Activated B cell treated with CpG ODN at 0.5 μM for 24 hours (primary cell): Measurements from ENCODE around the gene PPP6R3. TPM values are rescaled to one million over a fixed set of nuclear protein-coding genes. Genes with fewer than 3 reads are reported as not detected.
A peak's percentile ranks its signal among the peaks of the same experiment; 100 is the strongest.
"Not testable (repeated sequence)": the region's sequence is repeated elsewhere in the genome, so short reads cannot be mapped to it uniquely, and the experiment has no call there.

Experiments
- ATAC-seq: fragments of 200-7000 bp; cut with Tn5 transposase; one replicate; pipeline ENCODE4 v1.10.0; 2021; ENCODE audit warnings: low read depth, mild to moderate bottlenecking, moderate library complexity
- CTCF ChIA-PET: fragments of 350-600 bp; sonication (Branson Sonifier 250); formaldehyde crosslinking; loops from one replicate; lab custom pipeline; 2021; ENCODE audit warnings: antibody characterized with exemption; lab: Charles Lee
- POLR2A ChIA-PET: fragments of 350-600 bp; sonication (Branson Sonifier 250); formaldehyde crosslinking; loops from one replicate; lab custom pipeline; 2021; ENCODE audit warnings: antibody characterized with exemption; lab: Charles Lee
- DNase-seq: peaks from one replicate; pipeline ENCODE4 v3.0.0; 2022
- H3K27ac Mint-ChIP-seq: one replicate; pipeline ENCODE4 v1.8.0; 2020; ENCODE audit warnings: mixed read lengths
- H3K27me3 Mint-ChIP-seq: one replicate; pipeline ENCODE4 v1.8.0; 2021; ENCODE audit warnings: mixed read lengths
- H3K36me3 Mint-ChIP-seq: one replicate; pipeline ENCODE4 v1.8.0; 2021; ENCODE audit warnings: low read depth, mixed read lengths
- H3K4me1 Mint-ChIP-seq: one replicate; pipeline ENCODE4 v1.8.0; 2021; ENCODE audit warnings: mixed read lengths
- H3K4me3 Mint-ChIP-seq: one replicate; pipeline ENCODE4 v1.8.0; 2020; ENCODE audit warnings: mild to moderate bottlenecking, mixed read lengths
- H3K9me3 Mint-ChIP-seq: one replicate; pipeline ENCODE4 v1.8.0; 2020; ENCODE audit warnings: mixed read lengths
- intact Hi-C: fragments of 100-400 bp; cut with micrococcal nuclease; formaldehyde crosslinking; loops from one replicate; pipeline ENCODE4 v1.15.1; 2024
- total RNA-seq: library from RNA; stranded (reverse); gene quantifications from 2 replicates; pipeline ENCODE4 v1.2.3, GENCODE V29; 2022
- TF ChIP-seq, protein P1 (sequence below): fragments of 200-600 bp; IDR thresholded peaks from one replicate; pipeline ENCODE4 v1.8.0; 2022; ENCODE audit warnings: antibody characterized with exemption, mild to moderate bottlenecking

Gene PPP6R3
- total RNA-seq, 1 donor from 2014 or later, result 147 TPM

DNA sequence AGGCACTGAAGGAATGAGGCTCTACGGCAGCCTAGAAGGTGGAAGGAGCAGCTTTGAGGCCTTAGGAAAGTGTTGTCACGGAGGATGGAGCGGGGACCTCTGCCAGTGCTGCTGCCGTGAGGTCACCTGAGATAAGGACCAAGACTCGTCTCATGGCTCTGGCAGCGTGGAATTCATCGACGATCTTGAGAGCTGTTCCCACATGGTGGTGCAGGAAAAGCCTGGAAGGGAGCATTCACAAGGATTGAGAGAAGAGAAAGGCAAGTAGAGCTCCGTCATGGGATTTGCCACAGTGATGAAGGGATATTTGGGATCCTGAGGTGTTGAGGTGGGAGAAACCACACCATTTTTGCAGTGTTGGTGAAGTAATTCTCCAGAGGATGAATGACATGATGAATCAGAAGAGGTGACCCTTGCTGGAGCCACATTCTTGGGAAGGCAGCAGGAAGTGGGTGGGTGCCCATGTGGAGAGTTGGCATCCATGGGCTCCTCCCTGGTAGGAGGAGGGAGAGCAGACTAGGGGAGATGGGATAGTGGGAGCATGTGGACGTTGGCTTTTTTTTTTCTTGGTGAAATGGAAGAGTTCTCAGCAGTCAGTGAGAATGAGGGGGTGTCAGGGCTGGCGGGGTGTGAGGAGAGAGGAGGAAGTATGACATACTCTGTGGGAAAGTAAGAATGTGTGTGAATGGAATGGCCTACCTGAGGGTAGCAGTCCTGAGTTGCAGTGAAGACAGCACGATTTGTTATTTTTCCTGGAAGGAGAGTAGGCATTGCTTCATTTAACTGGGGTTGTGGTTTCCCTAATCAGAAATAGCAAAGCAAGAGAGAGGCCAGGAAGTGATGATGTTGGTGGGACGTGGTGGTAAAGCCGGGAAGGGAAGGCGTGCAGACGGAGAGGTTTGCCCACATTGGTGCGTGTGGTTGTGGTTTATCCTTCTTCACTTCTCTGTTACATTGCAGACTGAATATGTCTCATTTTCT lies 11.1 kb downstream of the PPP6R3 start:
- Mint-ChIP-seq H3K36me3 (peaks cover 41% of the 10 kb centered on the region), H3K4me1 (peaks cover 77% of the 10 kb centered on the region), H3K27ac (peak overlapping the region; percentile 60), H3K4me3 (peak overlapping the region; percentile 64), H3K27me3 (no peaks in the 10 kb centered on the region), H3K9me3 (no peaks in the 10 kb centered on the region)
- TF ChIP-seq, protein P1, sequence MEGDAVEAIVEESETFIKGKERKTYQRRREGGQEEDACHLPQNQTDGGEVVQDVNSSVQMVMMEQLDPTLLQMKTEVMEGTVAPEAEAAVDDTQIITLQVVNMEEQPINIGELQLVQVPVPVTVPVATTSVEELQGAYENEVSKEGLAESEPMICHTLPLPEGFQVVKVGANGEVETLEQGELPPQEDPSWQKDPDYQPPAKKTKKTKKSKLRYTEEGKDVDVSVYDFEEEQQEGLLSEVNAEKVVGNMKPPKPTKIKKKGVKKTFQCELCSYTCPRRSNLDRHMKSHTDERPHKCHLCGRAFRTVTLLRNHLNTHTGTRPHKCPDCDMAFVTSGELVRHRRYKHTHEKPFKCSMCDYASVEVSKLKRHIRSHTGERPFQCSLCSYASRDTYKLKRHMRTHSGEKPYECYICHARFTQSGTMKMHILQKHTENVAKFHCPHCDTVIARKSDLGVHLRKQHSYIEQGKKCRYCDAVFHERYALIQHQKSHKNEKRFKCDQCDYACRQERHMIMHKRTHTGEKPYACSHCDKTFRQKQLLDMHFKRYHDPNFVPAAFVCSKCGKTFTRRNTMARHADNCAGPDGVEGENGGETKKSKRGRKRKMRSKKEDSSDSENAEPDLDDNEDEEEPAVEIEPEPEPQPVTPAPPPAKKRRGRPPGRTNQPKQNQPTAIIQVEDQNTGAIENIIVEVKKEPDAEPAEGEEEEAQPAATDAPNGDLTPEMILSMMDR, result no peak
- POLR2A ChIA-PET, result interaction anchor here (0.7 kb wide), 1 partner anchor 276 kb away, joined by 13 read pairs; no protein-coding TSS in a partner anchor
- intact Hi-C loops, result no loop called here
- no peak for ATAC-seq
- no peak for DNase-seq
- CTCF ChIA-PET, result no interaction called here

DNA sequence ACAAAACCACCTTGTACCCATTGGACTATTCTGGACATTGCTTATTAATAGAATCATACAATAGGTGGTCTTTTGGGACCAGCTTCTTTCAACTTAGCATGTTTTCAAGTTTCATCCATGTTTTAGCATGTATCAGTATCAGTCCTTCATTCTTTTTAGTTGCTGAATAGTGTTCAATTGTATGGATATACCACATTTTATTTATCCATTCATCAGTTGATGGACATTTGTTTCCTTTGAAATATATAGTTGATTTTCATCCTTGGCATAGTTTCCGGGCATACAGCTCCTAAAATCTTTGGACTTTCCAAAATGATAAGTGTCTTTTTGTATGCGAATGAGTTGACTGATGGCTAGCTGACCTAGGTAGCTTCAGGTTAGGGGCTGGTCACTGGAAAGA lies 12.2 kb downstream of the PPP6R3 start:
- peak overlapping the region; percentile 42 for H3K27ac Mint-ChIP-seq
- ChIA-PET POLR2A (interaction anchor here (0.7 kb wide), 1 partner anchor 19 kb away, joined by 3 read pairs; no protein-coding TSS in a partner anchor), CTCF (no interaction called here)
- no peak overlapping the region for H3K4me3 Mint-ChIP-seq
- H3K27me3 Mint-ChIP-seq, result no peaks in the 10 kb centered on the region
- intact Hi-C loops, result no loop called here
- peaks cover 75% of the 10 kb centered on the region for H3K4me1 Mint-ChIP-seq
- DNase-seq (no peak), ATAC-seq (no peak)
- no peaks in the 10 kb centered on the region for H3K9me3 Mint-ChIP-seq
- peaks cover 42% of the 10 kb centered on the region for H3K36me3 Mint-ChIP-seq
- TF ChIP-seq, protein P1, result no peak

DNA sequence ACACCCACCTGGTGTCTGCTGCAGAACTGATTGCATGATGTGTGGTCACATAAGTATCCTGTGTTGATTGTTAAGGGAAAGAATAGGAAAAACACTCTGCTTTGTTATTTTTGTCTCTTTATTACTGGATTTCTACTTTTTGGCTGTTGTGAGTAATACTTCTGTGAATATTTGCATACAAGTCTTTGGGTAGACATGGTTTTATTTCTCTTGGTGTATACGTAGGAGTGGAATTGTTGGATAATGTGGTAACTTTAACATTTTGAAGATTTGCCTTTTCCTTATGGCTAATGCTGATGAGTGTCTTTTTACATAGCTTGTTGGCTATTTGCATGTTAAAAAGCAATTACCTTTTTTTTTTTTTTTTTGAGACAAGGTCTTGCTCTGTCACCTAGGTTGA lies 13.1 kb downstream of the PPP6R3 start:
- no peaks in the 10 kb centered on the region for H3K9me3 Mint-ChIP-seq
- ChIA-PET POLR2A (interaction anchor here (0.6 kb wide), 1 partner anchor 60 kb away, joined by 3 read pairs; no protein-coding TSS in a partner anchor), CTCF (no interaction called here)
- intact Hi-C loops, result no loop called here
- DNase-seq (no peak), ATAC-seq (no peak)
- no peaks in the 10 kb centered on the region for H3K27me3 Mint-ChIP-seq
- H3K4me3 Mint-ChIP-seq, result no peak overlapping the region
- TF ChIP-seq, protein P1, result no peak
- H3K27ac Mint-ChIP-seq, result peak overlapping the region; percentile 61
- H3K4me1 Mint-ChIP-seq, result peaks cover 71% of the 10 kb centered on the region
- peaks cover 44% of the 10 kb centered on the region for H3K36me3 Mint-ChIP-seq

DNA sequence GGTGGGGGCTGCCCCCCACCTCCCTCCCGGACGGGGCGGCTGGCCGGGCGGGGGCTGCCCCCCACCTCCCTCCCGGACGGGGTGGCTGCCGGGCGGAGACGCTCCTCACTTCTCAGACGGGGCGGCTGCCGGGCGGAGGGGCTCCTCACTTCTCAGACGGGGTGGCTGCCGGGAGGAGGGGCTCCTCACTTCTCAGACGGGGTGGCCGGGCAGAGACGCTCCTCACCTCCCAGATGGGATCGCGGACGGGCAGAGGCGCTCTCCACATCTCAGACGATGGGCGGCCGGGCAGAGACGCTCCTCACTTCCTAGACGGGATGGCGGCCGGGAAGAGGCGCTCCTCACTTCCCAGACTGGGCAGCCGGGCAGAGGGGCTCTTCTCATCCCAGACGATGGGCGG lies 15.1 kb downstream of the PPP6R3 start:
- POLR2A ChIA-PET, intact Hi-C loops, H3K27me3 Mint-ChIP-seq, CTCF ChIA-PET, H3K9me3 Mint-ChIP-seq, ATAC-seq, DNase-seq, H3K27ac Mint-ChIP-seq, H3K4me3 Mint-ChIP-seq: not testable (repeated sequence)
- peaks cover 70% of the 10 kb centered on the region for H3K4me1 Mint-ChIP-seq
- peaks cover 57% of the 10 kb centered on the region for H3K36me3 Mint-ChIP-seq

DNA sequence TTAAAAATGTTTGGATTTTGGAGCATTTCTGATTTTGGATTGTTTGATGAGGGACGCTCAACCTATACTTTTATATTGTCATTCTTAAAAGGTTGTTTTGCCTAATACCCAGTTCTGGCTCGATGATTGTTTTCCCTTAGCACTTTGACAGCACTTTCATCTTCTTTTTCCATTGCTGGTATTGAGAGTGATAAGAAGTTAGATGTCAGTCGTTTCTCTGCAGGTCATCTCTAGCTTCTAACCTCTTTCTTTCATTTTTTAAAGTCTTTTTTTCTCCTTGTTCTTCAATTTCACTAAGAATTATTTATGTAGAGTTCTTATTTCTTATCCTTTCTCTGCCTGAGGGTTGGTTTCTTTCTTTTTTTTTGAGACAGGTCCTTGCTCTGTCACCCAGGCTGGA lies 18.8 kb downstream of the PPP6R3 start:
- H3K9me3 Mint-ChIP-seq, result no peaks in the 10 kb centered on the region
- ChIA-PET POLR2A (no interaction called here), CTCF (no interaction called here)
- H3K36me3 Mint-ChIP-seq, result peaks cover 37% of the 10 kb centered on the region
- ATAC-seq (no peak), DNase-seq (no peak)
- no peak overlapping the region for H3K27ac Mint-ChIP-seq
- intact Hi-C loops, result no loop called here
- TF ChIP-seq, protein P1, result no peak
- no peak overlapping the region for H3K4me3 Mint-ChIP-seq
- H3K4me1 Mint-ChIP-seq, result peaks cover 63% of the 10 kb centered on the region
- H3K27me3 Mint-ChIP-seq, result no peaks in the 10 kb centered on the region
